K562 (cell line): Measurements from ENCODE around the gene CEMIP. TPM values are rescaled to one million over a fixed set of nuclear protein-coding genes. Genes with fewer than 3 reads are reported as not detected.

ENCODE experiments used
- ATAC-seq: fragments of 200-7000 bp; cut with Tn5 transposase; 3 replicates; pipeline ENCODE4 v1.9.1; 2020; ENCODE audit warnings: moderate library complexity
- BruUV-seq: library from RNA; stranded (reverse); fragments of 400-500 nt; replicated peaks from 2 replicates; lab custom pipeline; 2021; lab: Mats Ljungman, UMichigan
- CTCF ChIA-PET: fragments of 300-600 bp; formaldehyde crosslinking; extraction: SDS; loops from one replicate; lab custom pipeline; 2021; ENCODE audit warnings: low intra/inter-chr PET ratio; lab: Yijun Ruan, JAX
- POLR2A ChIA-PET: fragments of 300-600, 350-650 bp; sonication (Branson Sonifier 250); formaldehyde crosslinking; extraction: SDS; loops from one replicate; lab custom pipeline; 2021; ENCODE audit warnings: antibody characterized with exemption, inconsistent platforms; lab: Yijun Ruan, JAX
- DNase-seq, 4 experiments: peaks; one replicate each; pipeline versions ENCODE4 v3.0.0 to v3.0.0-alpha.2; 2011 to 2018; ENCODE audit warnings: low spot score in 3 of 4, mixed read lengths in 3 of 4; ENCODE audit errors: extremely low read depth in 1 of 4
- FAIRE-seq: peaks from 2 replicates; lab custom pipeline; 2011; peaks lifted over from hg19 to GRCh38; lab: Jason Lieb, UNC
- H2AFZ ChIP-seq: 2 replicates; pipeline ENCODE4 v1.6.0; 2011; ENCODE audit warnings: low read depth, low read length, control low read depth, inconsistent platforms
- H3K27ac ChIP-seq: fragments of 200-600 bp; 3 replicates; pipeline ENCODE4 v1.8.0; 2011; ENCODE audit warnings: low read depth, mild to moderate bottlenecking, control low read depth, inconsistent platforms, low read length, moderate library complexity, mixed read lengths; ENCODE audit errors: extremely low read depth
- H3K27me3 ChIP-seq, 2 experiments: fragments of 300-600 bp in 1 of 2; 2 replicates in 1 of 2; 3 replicates in 1 of 2; pipeline versions ENCODE4 v1.6.0 to v1.8.0; 2011; ENCODE audit warnings: inconsistent platforms in 2 of 2, low read length in 2 of 2, mild to moderate bottlenecking in 1 of 2, mixed read lengths in 1 of 2, moderate library complexity in 1 of 2; ENCODE audit not compliant: control insufficient read depth in 2 of 2, insufficient read depth in 2 of 2
- H3K36me3 ChIP-seq: fragments of 300-600 bp; 3 replicates; pipeline ENCODE4 v1.8.0; 2011; ENCODE audit warnings: mild to moderate bottlenecking, low read length, inconsistent platforms; ENCODE audit not compliant: control insufficient read depth, insufficient read depth
- H3K4me1 ChIP-seq, 2 experiments: fragments of 200-600 bp in 1 of 2; replicated peaks in 1 of 2; 2 replicates in 1 of 2; 3 replicates in 1 of 2; pipeline versions ENCODE4 v1.5.1 to v1.8.0; 2011; ENCODE audit warnings: inconsistent platforms in 2 of 2, low read length in 2 of 2, mild to moderate bottlenecking in 1 of 2, mixed read lengths in 1 of 2, moderate library complexity in 1 of 2; ENCODE audit not compliant: control insufficient read depth in 2 of 2, insufficient read depth in 2 of 2
- H3K4me2 ChIP-seq: 2 replicates; pipeline ENCODE4 v1.6.1; 2011; ENCODE audit warnings: low read length, control low read depth, inconsistent platforms, mixed read lengths; ENCODE audit not compliant: insufficient read depth
- H3K4me3 ChIP-seq: fragments of 200-600 bp; sonication (generic), shearing (Covaris generic); 2 replicates; pipeline ENCODE4 v1.5.1; 2016; ENCODE audit warnings: control low read depth, inconsistent platforms
- H3K79me2 ChIP-seq: fragments of 200-600 bp; 3 replicates; pipeline ENCODE4 v1.8.0; 2011; ENCODE audit warnings: low read length, inconsistent platforms; ENCODE audit not compliant: control insufficient read depth, insufficient read depth
- H3K9ac ChIP-seq, 2 experiments: 2 replicates each; pipeline versions ENCODE4 v1.6.0 to v1.6.1; 2011; ENCODE audit warnings: low read depth in 2 of 2, low read length in 2 of 2, control low read depth in 1 of 2, inconsistent platforms in 1 of 2, mild to moderate bottlenecking in 1 of 2, mixed read lengths in 1 of 2; ENCODE audit not compliant: insufficient read depth in 1 of 2
- H3K9me1 ChIP-seq: one replicate; pipeline ENCODE4 v1.6.0; 2011; ENCODE audit warnings: inconsistent platforms, mild to moderate bottlenecking, low read length, moderate library complexity; ENCODE audit not compliant: control insufficient read depth, insufficient read depth
- H3K9me3 ChIP-seq: replicated peaks from 2 replicates; pipeline ENCODE4 v1.5.1; 2011; ENCODE audit warnings: low read depth, low read length, inconsistent platforms; ENCODE audit not compliant: control insufficient read depth, insufficient read depth
- H4K20me1 ChIP-seq: replicated peaks from 2 replicates; pipeline ENCODE4 v1.6.1; 2011; ENCODE audit warnings: low read length, inconsistent platforms, mixed read lengths; ENCODE audit not compliant: control insufficient read depth, insufficient read depth
- ARID1B ChIP-seq: fragments of 450-650 bp; IDR thresholded peaks from 2 replicates; pipeline ENCODE4 v1.6.1; 2016; ENCODE audit warnings: antibody characterized with exemption, mild to moderate bottlenecking, inconsistent platforms
- CBFA2T3 ChIP-seq: fragments of 450-650 bp; IDR thresholded peaks from 2 replicates; pipeline ENCODE4 v1.6.1; 2017
- FOXJ3 ChIP-seq: sonication (generic); formaldehyde crosslinking; IDR thresholded peaks from 2 replicates; pipeline ENCODE4 v1.4.0; 2020; ENCODE audit warnings: mild to moderate bottlenecking, missing genetic modification reagents
- HDAC3 ChIP-seq: fragments of 450-650 bp; IDR thresholded peaks from 2 replicates; pipeline ENCODE4 v1.6.1; 2018; ENCODE audit warnings: borderline replicate concordance, mild to moderate bottlenecking, moderate library complexity; ENCODE audit not compliant: partially characterized antibody
- HSF4 ChIP-seq: fragments of 250-450 bp; sonication (Bioruptor Pico); IDR thresholded peaks from 2 replicates; pipeline ENCODE4 v2.1.2; 2022; ENCODE audit warnings: mild to moderate bottlenecking, moderate library complexity, borderline replicate concordance
- SNRNP70 ChIP-seq: fragments of 200-400 bp; formaldehyde crosslinking; optimal IDR thresholded peaks from 2 replicates; pipeline ENCODE3; 2017; ENCODE audit warnings: low read depth, low read length
- ZFP1 ChIP-seq: fragments of 450-650 bp; formaldehyde crosslinking; IDR thresholded peaks from 2 replicates; pipeline ENCODE4 v1.4.0; 2020; ENCODE audit warnings: mild to moderate bottlenecking, mixed read lengths
- ZNF143 ChIP-seq: sonication (generic); formaldehyde crosslinking; IDR thresholded peaks from 2 replicates; pipeline ENCODE4 v1.9.0; 2022; ENCODE audit warnings: mild to moderate bottlenecking, missing genetic modification reagents
- ZNF644 ChIP-seq: fragments of 200-800 bp; sonication (Bioruptor generic); IDR thresholded peaks from 2 replicates; pipeline ENCODE4 v1.6.1; 2016; ENCODE audit warnings: low read depth, missing genetic modification characterization, missing compliant biosample characterization
- ZNF695 ChIP-seq: fragments of 450-650 bp; formaldehyde crosslinking; IDR thresholded peaks from 2 replicates; pipeline ENCODE4 v1.4.0; 2020; ENCODE audit warnings: mild to moderate bottlenecking, moderate library complexity
- WGBS: fragments of 100-300 bp; shearing (Covaris generic); methylation state at CpG from one replicate; pipeline ENCODE4 v1.1.6; 2016; ENCODE audit warnings: low coverage, mixed read lengths; ENCODE audit not compliant: insufficient coverage; ENCODE audit errors: missing lambda C conversion rate; 5-methylcytosine and 5-hydroxymethylcytosine counted together
- in situ Hi-C: fragments of 300-500 bp; cut with MboI; formaldehyde crosslinking; loops from 4 replicates; pipeline ENCODE4 v1.15.0; 2018; ENCODE audit warnings: inconsistent platforms, mixed read lengths
- intact Hi-C: fragments of 100-400 bp; cut with micrococcal nuclease; formaldehyde crosslinking; loops from 2 replicates; pipeline ENCODE4 v1.14.2; 2022
- polyA plus RNA-seq, 8 experiments: library from polyadenylated mRNA; depleted of rRNA in 4 of 8; stranded (reverse) in 5 of 8; unstranded in 3 of 8; fragments of >200 nt; fragmentation: Nextera tagmentation in 2 of 8; fragmentation: Illumina TruSeq in 1 of 8; extraction: Ambion mirVana in 2 of 8; extraction: Trizol in 1 of 8; gene quantifications; 2 replicates each; pipeline versions ENCODE4 v1.2.1 to v1.2.3, GENCODE V29; 2011 to 2014; ENCODE audit warnings: inconsistent platforms in 1 of 8, missing spikeins in 1 of 8
- total RNA-seq, 7 experiments: library from RNA; depleted of rRNA in 6 of 7; stranded (reverse); fragments of >200 nt in 6 of 7; fragmentation: Illumina TruSeq in 2 of 7; extraction: Trizol in 2 of 7; gene quantifications; 2 replicates each; pipeline versions ENCODE4 v1.2.1 to v1.2.3, GENCODE V29; 2011 to 2021; ENCODE audit warnings: low replicate concordance in 1 of 7

The CEMIP gene
- total and polyA plus RNA-seq, 9 of the 15 experiments (the other 6 are each of a cell fraction or from before 2014, with no cell fraction given): 0.33 TPM; not detected in 8

- Histone ChIP-seq H3K36me3 (peaks cover 48% of the 10 kb centered on the region), H3K4me1 (peaks cover 10 to 33% of the 10 kb centered on the region in 2 experiments), H3K9me1 (no peaks in the 10 kb centered on the region), H3K27ac (no peak overlapping the region), H3K4me2 (no peak overlapping the region), H3K27me3 (no peaks in the 10 kb centered on the region), H3K4me3 (no peak overlapping the region), H2AFZ (no peak overlapping the region), H3K79me2 (peaks cover 75% of the 10 kb centered on the region), H4K20me1 (peaks cover 20% of the 10 kb centered on the region), H3K9me3 (no peaks in the 10 kb centered on the region), H3K9ac (no peak overlapping the region)
- 24% methylated on average over 5 of the region's 5 CpGs for WGBS
- TF ChIP-seq CBFA2T3 (peak; percentile 34), ARID1B (0 out of 2 replicates have a peak, but pooled peaks have one; percentile 29), FOXJ3 (CRISPR knock-in tag) (no peak)
- ATAC-seq (no peak), FAIRE-seq (peak; percentile 65), DNase-seq (peak in 1 of 4 experiments; percentile 35)
- ChIA-PET POLR2A (no interaction called here), CTCF (no interaction called here)
- in situ Hi-C loops: no loop called here
- intact Hi-C loops: loop anchor here (5.0 to 10.0 kb wide), 2 partner anchors 176 to 339 kb away; partner anchors contain the start of gene STARD5
- BruUV-seq: no TSS peak
Observed at GRCh38 chr15:80985981-80986380, 206.8 kb downstream of the CEMIP start.

- CTCF ChIA-PET: no interaction called here
- ATAC-seq (no peak), FAIRE-seq (no peak), DNase-seq (no peak)
- peaks cover 20% of the 10 kb centered on the region for H4K20me1 ChIP-seq
- H3K4me3 ChIP-seq: no peak overlapping the region; the same call in 1 of the 2 replicates
- no peaks in the 10 kb centered on the region for H3K9me3 ChIP-seq
- no peak overlapping the region; a peak in 1 of 4 replicates for H3K9ac ChIP-seq
- no peak overlapping the region for H2AFZ ChIP-seq
- peaks cover 75% of the 10 kb centered on the region for H3K79me2 ChIP-seq
- H3K27me3 ChIP-seq: no peaks in the 10 kb centered on the region
- H3K9me1 ChIP-seq: no peaks in the 10 kb centered on the region
- intact Hi-C loops (loop anchor here (5.0 to 10.0 kb wide), 2 partner anchors 176 to 338 kb away; partner anchors contain the start of gene STARD5), in situ Hi-C loops (no loop called here)
- peaks cover 10 to 38% of the 10 kb centered on the region in 2 experiments for H3K4me1 ChIP-seq
- 93% methylated on average over 1 of the region's 1 CpG for WGBS
- POLR2A ChIA-PET: interaction anchor here (0.6 kb wide), 1 partner anchor 1064 kb away, joined by 3 read pairs; no protein-coding TSS in a partner anchor
- TF ChIP-seq ZNF695 (CRISPR knock-in tag): no peak
- no peak for TF ChIP-seq SNRNP70
- TF ChIP-seq HDAC3: no peak
- no peak for TF ChIP-seq ZNF143 (CRISPR knock-in tag)
- TF ChIP-seq HSF4: no peak
- no peak for TF ChIP-seq ZFP1 (CRISPR knock-in tag)
- no peak for TF ChIP-seq ZNF644 (tag)
- H3K27ac ChIP-seq: no peak overlapping the region
- H3K4me2 ChIP-seq: no peak overlapping the region; the same call in 1 of the 2 replicates
- BruUV-seq: no TSS peak
- H3K36me3 ChIP-seq: peaks cover 48% of the 10 kb centered on the region
Observed at GRCh38 chr15:80986487-80986886, 207.3 kb downstream of the CEMIP start.
